Endothelial cell of umbilical vein (primary cell): ENCODE measurements around the gene TMEM208.

ENCODE experiments used
- CTCF ChIP-seq, 2 donors: IDR thresholded peaks; 1 replicate in 1 of 2; 2 replicates in 1 of 2; pipeline ENCODE4 v1.5.1; 2011; ENCODE audit warnings: low read length in 2 of 2, mild to moderate bottlenecking in 2 of 2, moderate library complexity in 2 of 2, control low read depth in 1 of 2, inconsistent platforms in 1 of 2, low read depth in 1 of 2; ENCODE audit not compliant: insufficient read depth in 1 of 2; ENCODE audit errors: extremely low read depth in 1 of 2
- EZH2 ChIP-seq: IDR thresholded peaks from 2 replicates; pipeline ENCODE4 v1.6.1; 2012; ENCODE audit warnings: borderline replicate concordance, low read depth, mild to moderate bottlenecking, moderate library complexity, low read length, inconsistent platforms; ENCODE audit not compliant: severe bottlenecking
- GATA2 ChIP-seq: IDR thresholded peaks from 2 replicates; pipeline ENCODE4 v1.7.0; 2011; ENCODE audit warnings: low read depth, mild to moderate bottlenecking, moderate library complexity, mixed read lengths, low read length; ENCODE audit not compliant: insufficient read length, insufficient read depth
- MYC ChIP-seq: IDR thresholded peaks from one replicate; pipeline ENCODE4 v1.6.1; 2011; ENCODE audit warnings: mild to moderate bottlenecking, low read depth, low read length
- POLR2A ChIP-seq: IDR thresholded peaks from 2 replicates; pipeline ENCODE4 v1.6.1; 2012; ENCODE audit warnings: low read depth, mild to moderate bottlenecking, control low read depth, low read length
- TF ChIP-seq, protein P1 (sequence below): IDR thresholded peaks from 2 replicates; pipeline ENCODE4 v1.6.1; 2011; ENCODE audit not compliant: insufficient read depth, insufficient read length

DNA sequence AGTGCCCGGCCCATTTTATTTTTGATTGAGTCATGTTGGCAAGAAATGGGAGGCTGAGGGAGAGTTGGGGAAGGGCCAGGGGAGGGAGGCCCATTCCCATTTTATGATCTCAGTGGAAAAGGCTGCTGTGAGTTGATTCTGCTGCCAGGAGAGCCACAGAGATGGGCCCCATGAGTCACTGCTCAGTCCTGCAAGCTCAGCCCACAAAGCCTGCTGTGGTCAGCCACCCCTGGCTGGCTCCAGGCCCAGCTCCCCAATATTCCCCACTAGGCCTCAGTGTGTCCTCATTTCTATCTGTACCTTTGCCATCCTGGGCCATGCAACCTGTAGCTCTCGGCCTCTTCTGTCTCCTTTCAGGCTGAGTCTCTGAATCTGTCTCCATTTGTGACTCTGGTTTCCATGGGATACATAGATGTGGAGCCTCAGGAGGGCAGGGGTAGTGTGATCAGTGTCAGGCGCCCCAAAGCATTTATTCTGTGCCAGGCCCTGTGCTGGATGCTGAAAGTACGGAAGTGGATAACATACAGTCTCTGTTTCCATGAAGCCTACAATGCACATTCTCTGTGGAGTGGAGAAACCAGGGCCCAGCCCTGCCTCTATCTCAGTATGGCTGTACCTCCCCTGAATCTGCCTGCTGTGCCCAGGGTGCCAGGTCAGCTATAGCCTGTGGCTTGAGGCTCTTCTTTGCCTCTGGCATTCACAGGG is 50.5 kb downstream of the TMEM208 start:
- TF ChIP-seq CTCF (IDR thresholded peaks at IDR 0.05; ENCODE audit: extremely low read depth in 1 of 2, insufficient read depth in 1 of 2, low read depth in 1 of 2, low read length in 2 of 2) = no peak
- TF ChIP-seq POLR2A = no peak
- no peak for TF ChIP-seq MYC
- TF ChIP-seq, protein P1, sequence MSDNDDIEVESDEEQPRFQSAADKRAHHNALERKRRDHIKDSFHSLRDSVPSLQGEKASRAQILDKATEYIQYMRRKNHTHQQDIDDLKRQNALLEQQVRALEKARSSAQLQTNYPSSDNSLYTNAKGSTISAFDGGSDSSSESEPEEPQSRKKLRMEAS = no peak
- TF ChIP-seq EZH2 = no peak
- no peak for TF ChIP-seq GATA2
